HEK293 (cell line): ENCODE data around the gene RND1.
"Not testable (repeated sequence)": the region's sequence is repeated elsewhere in the genome, so short reads cannot be mapped to it uniquely, and the experiment has no call there.

Experiments used
- CTCF ChIA-PET: fragments of 350-600 bp; formaldehyde crosslinking; extraction: SDS; loops from one replicate; lab custom pipeline; 2021; ENCODE audit warnings: antibody characterized with exemption; lab: Yijun Ruan, JAX
- POLR2A ChIA-PET: fragments of 300-600 bp; formaldehyde crosslinking; extraction: SDS; loops from one replicate; lab custom pipeline; 2020; ENCODE audit warnings: antibody characterized with exemption, inconsistent platforms; lab: Yijun Ruan, JAX
- H3K27ac ChIP-seq: fragments of 200-500 bp; sonication (Bioruptor generic); 2 replicates; pipeline ENCODE4 v1.5.1; 2014; ENCODE audit warnings: low read depth, low read length, control low read depth, inconsistent platforms; ENCODE audit errors: extremely low read depth
- H3K36me3 ChIP-seq, 2 experiments: fragments of 200-500 bp in 1 of 2; sonication (Bioruptor generic) in 1 of 2; 1 replicate in 1 of 2; 2 replicates in 1 of 2; pipeline ENCODE4 v1.5.1; 2014 to 2017; ENCODE audit warnings: inconsistent platforms in 2 of 2, low read length in 2 of 2; ENCODE audit not compliant: control insufficient read depth in 2 of 2, insufficient read depth in 1 of 2
- H3K4me1 ChIP-seq: fragments of 200-500 bp; sonication (Bioruptor generic); 2 replicates; pipeline ENCODE4 v1.5.1; 2014; ENCODE audit warnings: mild to moderate bottlenecking, low read length, inconsistent platforms; ENCODE audit not compliant: control insufficient read depth, insufficient read depth
- H3K4me3 ChIP-seq: 2 replicates; pipeline ENCODE4 v1.5.1; 2011; ENCODE audit warnings: low read depth, mild to moderate bottlenecking, control low read depth, low read length, moderate library complexity
- H3K9me3 ChIP-seq: fragments of 200-500 bp; sonication (Bioruptor generic); 2 replicates; pipeline ENCODE4 v1.5.1; 2014; ENCODE audit warnings: low read depth, low read length, inconsistent platforms; ENCODE audit not compliant: control insufficient read depth, insufficient read depth
- BCL11B ChIP-seq: fragments of 450-650 bp; formaldehyde crosslinking; IDR thresholded peaks from 2 replicates; pipeline ENCODE4 v1.5.1; 2016; ENCODE audit warnings: low read depth, missing biosample characterization, missing genetic modification characterization
- BCL6B ChIP-seq: fragments of 450-650 bp; formaldehyde crosslinking; IDR thresholded peaks from 2 replicates; pipeline ENCODE4 v1.5.1; 2017; ENCODE audit warnings: missing biosample characterization, missing genetic modification characterization
- KLF8 ChIP-seq: fragments of 450-650 bp; formaldehyde crosslinking; IDR thresholded peaks from 2 replicates; pipeline ENCODE4 v1.5.1; 2016; ENCODE audit warnings: missing biosample characterization, missing genetic modification characterization
- REPIN1 ChIP-seq: fragments of 450-650 bp; formaldehyde crosslinking; IDR thresholded peaks from 2 replicates; pipeline ENCODE4 v1.5.1; 2017; ENCODE audit warnings: missing biosample characterization, missing genetic modification characterization, low read depth
- ZBTB44 ChIP-seq: fragments of 450-650 bp; IDR thresholded peaks from 2 replicates; pipeline ENCODE4 v1.5.1; 2018; ENCODE audit warnings: missing biosample characterization, mild to moderate bottlenecking, missing genetic modification characterization
- ZFP3 ChIP-seq: fragments of 450-650 bp; formaldehyde crosslinking; IDR thresholded peaks from 2 replicates; pipeline ENCODE4 v1.5.1; 2016; ENCODE audit warnings: low read depth, missing biosample characterization, missing genetic modification characterization
- ZNF112 ChIP-seq: fragments of 450-650 bp; formaldehyde crosslinking; IDR thresholded peaks from 2 replicates; pipeline ENCODE4 v1.5.0; 2017; ENCODE audit warnings: missing biosample characterization, missing genetic modification characterization
- ZNF169 ChIP-seq: fragments of 450-650 bp; formaldehyde crosslinking; IDR thresholded peaks from 2 replicates; pipeline ENCODE4 v1.5.1; 2016; ENCODE audit warnings: missing biosample characterization, missing genetic modification characterization
- ZNF2 ChIP-seq: fragments of 450-650 bp; formaldehyde crosslinking; IDR thresholded peaks from 2 replicates; pipeline ENCODE4 v1.5.1; 2016; ENCODE audit warnings: missing biosample characterization, missing genetic modification characterization
- ZNF248 ChIP-seq: fragments of 450-650 bp; formaldehyde crosslinking; IDR thresholded peaks from 2 replicates; pipeline ENCODE4 v1.5.1; 2017; ENCODE audit warnings: missing biosample characterization, missing genetic modification characterization
- ZNF324 ChIP-seq: fragments of 450-650 bp; formaldehyde crosslinking; IDR thresholded peaks from 2 replicates; pipeline ENCODE4 v1.5.1; 2016; ENCODE audit warnings: missing biosample characterization, missing genetic modification characterization
- ZNF366 ChIP-seq: fragments of 450-650 bp; formaldehyde crosslinking; conservative IDR thresholded peaks from 2 replicates; pipeline ENCODE4 v1.5.1; 2016; ENCODE audit warnings: missing biosample characterization, missing genetic modification characterization
- ZNF624 ChIP-seq: fragments of 450-650 bp; formaldehyde crosslinking; IDR thresholded peaks from 2 replicates; pipeline ENCODE4 v1.5.1; 2017; ENCODE audit warnings: missing biosample characterization, missing genetic modification characterization
- ZNF660 ChIP-seq: fragments of 450-650 bp; IDR thresholded peaks from 2 replicates; pipeline ENCODE4 v1.5.1; 2018; ENCODE audit warnings: missing biosample characterization, mild to moderate bottlenecking, missing genetic modification characterization
- ZNF792 ChIP-seq: fragments of 450-650 bp; formaldehyde crosslinking; IDR thresholded peaks from 2 replicates; pipeline ENCODE4 v1.5.1; 2016; ENCODE audit warnings: missing biosample characterization, missing genetic modification characterization
- TF ChIP-seq, protein P1 (sequence below): fragments of 450-650 bp; formaldehyde crosslinking; IDR thresholded peaks from 2 replicates; pipeline ENCODE4 v1.5.1; 2017; ENCODE audit warnings: missing biosample characterization, missing genetic modification characterization

RND1 gene

DNA sequence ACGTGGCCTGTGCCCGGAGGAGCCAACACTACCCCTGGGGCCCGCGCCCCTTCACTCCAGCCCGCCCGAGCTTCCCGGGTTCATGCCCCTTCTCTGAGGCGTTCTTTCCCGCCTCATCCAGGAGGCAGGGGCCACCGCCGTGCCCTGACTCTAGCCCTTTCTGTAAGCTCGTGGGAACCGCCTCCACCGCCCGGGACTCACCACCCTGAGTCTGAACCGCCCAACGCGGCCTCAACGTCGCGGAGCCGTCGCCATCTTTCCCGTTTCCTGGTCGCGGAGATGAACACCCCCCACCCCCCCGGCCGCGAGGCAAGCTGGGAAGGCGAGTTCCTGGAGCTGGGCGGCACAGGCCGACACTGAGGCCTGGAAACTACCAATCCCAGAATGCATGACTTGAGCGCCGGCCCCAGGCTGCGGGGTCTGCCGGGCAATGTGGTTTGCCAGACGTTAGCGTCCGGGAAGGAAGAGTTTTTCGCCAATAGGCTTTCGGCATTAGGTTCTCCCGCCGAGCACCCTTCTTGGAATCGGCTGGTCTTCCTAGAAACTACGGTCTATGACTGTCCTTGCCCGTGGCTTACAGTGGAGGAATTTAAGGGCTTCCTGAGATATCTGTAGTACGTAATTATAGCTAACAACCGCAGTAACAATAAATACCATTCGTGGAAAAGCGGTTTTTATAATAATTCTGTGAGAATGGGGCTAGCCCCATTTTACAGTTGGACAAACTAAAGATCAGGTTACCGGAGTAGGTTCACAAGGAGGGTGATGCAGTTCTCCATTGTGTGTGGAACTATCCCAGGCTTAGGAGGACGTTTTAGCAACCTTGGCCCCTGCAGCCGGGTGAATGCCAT, 13.6 kb downstream of the RND1 start, which contains the start of gene DDX23 (continued):
- peak; percentile 13; the same call in 1 of the 2 replicates for TF ChIP-seq ZBTB44 (tag by site-specific recombination)
- TF ChIP-seq ZNF169 (tag by site-specific recombination) = no peak
- TF ChIP-seq, protein P1, sequence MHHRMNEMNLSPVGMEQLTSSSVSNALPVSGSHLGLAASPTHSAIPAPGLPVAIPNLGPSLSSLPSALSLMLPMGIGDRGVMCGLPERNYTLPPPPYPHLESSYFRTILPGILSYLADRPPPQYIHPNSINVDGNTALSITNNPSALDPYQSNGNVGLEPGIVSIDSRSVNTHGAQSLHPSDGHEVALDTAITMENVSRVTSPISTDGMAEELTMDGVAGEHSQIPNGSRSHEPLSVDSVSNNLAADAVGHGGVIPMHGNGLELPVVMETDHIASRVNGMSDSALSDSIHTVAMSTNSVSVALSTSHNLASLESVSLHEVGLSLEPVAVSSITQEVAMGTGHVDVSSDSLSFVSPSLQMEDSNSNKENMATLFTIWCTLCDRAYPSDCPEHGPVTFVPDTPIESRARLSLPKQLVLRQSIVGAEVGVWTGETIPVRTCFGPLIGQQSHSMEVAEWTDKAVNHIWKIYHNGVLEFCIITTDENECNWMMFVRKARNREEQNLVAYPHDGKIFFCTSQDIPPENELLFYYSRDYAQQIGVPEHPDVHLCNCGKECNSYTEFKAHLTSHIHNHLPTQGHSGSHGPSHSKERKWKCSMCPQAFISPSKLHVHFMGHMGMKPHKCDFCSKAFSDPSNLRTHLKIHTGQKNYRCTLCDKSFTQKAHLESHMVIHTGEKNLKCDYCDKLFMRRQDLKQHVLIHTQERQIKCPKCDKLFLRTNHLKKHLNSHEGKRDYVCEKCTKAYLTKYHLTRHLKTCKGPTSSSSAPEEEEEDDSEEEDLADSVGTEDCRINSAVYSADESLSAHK (tag by site-specific recombination) = peak; percentile 94

- CTCF ChIA-PET = interaction anchor here (1.0 kb wide), 1 partner anchor 16 kb away, joined by 4 read pairs; no protein-coding TSS in a partner anchor
- H3K27ac ChIP-seq, POLR2A ChIA-PET, H3K4me3 ChIP-seq, H3K9me3 ChIP-seq, H3K4me1 ChIP-seq: not testable (repeated sequence)
- peaks cover 67 to 74% of the 10 kb centered on the region in 2 experiments for H3K36me3 ChIP-seq
These were observed 23.6 kb downstream of the RND1 start for GRCh38 chr12:48842021-48842420.

GRCh38 chr12:48838048-48838447, 27.6 kb downstream of the RND1 start:
- peaks cover 61 to 73% of the 10 kb centered on the region in 2 experiments for H3K36me3 ChIP-seq
- POLR2A ChIA-PET = interaction anchor here (1.2 kb wide), 1 partner anchor 12 kb away, joined by 4 read pairs; no protein-coding TSS in a partner anchor
- H3K9me3 ChIP-seq = no peaks in the 10 kb centered on the region
- no peak overlapping the region for H3K27ac ChIP-seq
- CTCF ChIA-PET = interaction anchor here (0.6 to 1.1 kb wide), 2 partner anchors 23 to 53 kb away, joined by 3 to 4 read pairs; no protein-coding TSS in a partner anchor
- H3K4me3 ChIP-seq = no peak overlapping the region
- no peaks in the 10 kb centered on the region for H3K4me1 ChIP-seq
- TF ChIP-seq KLF8 (tag by site-specific recombination) (no peak), BCL6B (tag by site-specific recombination) (no peak), REPIN1 (no peak), ZNF2 (tag by site-specific recombination) (no peak), ZNF624 (tag by site-specific recombination) (no peak), ZNF366 (no peak), ZBTB44 (tag by site-specific recombination) (no peak), ZNF248 (no peak), ZNF660 (tag by site-specific recombination) (no peak), ZFP3 (tag by site-specific recombination) (no peak), ZNF112 (no peak), ZNF324 (tag by site-specific recombination) (no peak), ZNF792 (tag by site-specific recombination) (no peak), BCL11B (tag by site-specific recombination) (no peak)
